NOMO-1 treated with DMSO at 0.1 percent for 48 hours (cell line): ENCODE measurements around the gene SMARCA2.
"Not testable (repeated sequence)": the region's sequence is repeated elsewhere in the genome, so short reads cannot be mapped to it uniquely, and the experiment has no call there.

Experiments used
- DNase-seq: peaks from one replicate; lab custom pipeline; 2025; ENCODE audit not compliant: unreplicated experiment; lab: John Stamatoyannopoulos, UW

SMARCA2 gene

GRCh38 chr9:2134391-2134790 is 119.2 kb downstream of the SMARCA2 start:
- DNase-seq: no peak

- no peak for DNase-seq
Observed at GRCh38 chr9:2138646-2139045, 123.5 kb downstream of the SMARCA2 start.

- no peak for DNase-seq
Observed at GRCh38 chr9:2140600-2141223, 125.6 kb downstream of the SMARCA2 start.

- no peak for DNase-seq
Observed at GRCh38 chr9:2142212-2142611, 127.1 kb downstream of the SMARCA2 start.

- no peak for DNase-seq
Observed at GRCh38 chr9:2144619-2145018, 129.5 kb downstream of the SMARCA2 start.

GRCh38 chr9:2145746-2146145 is 130.6 kb downstream of the SMARCA2 start:
- DNase-seq: no peak

GRCh38 chr9:2146700-2147099 is 131.6 kb downstream of the SMARCA2 start:
- not testable (repeated sequence) for DNase-seq

GRCh38 chr9:2150338-2150737 is 135.2 kb downstream of the SMARCA2 start:
- no peak for DNase-seq

GRCh38 chr9:2151171-2151570 is 136.0 kb downstream of the SMARCA2 start:
- DNase-seq: no peak

- DNase-seq: no peak
Observed at GRCh38 chr9:2152966-2153629, 138.0 kb downstream of the SMARCA2 start.

GRCh38 chr9:2153630-2154217 is 138.6 kb downstream of the SMARCA2 start:
- DNase-seq: no peak

- DNase-seq: no peak
Observed at GRCh38 chr9:2154731-2155130, 139.6 kb downstream of the SMARCA2 start.

GRCh38 chr9:2155966-2156365 is 140.8 kb downstream of the SMARCA2 start:
- DNase-seq: no peak

GRCh38 chr9:2157277-2158110 is 142.3 kb downstream of the SMARCA2 start:
- DNase-seq: no peak

GRCh38 chr9:2158111-2158610 is 143.0 kb downstream of the SMARCA2 start:
- DNase-seq: peak; percentile 84

GRCh38 chr9:2158766-2159430 is 143.8 kb downstream of the SMARCA2 start:
- no peak for DNase-seq

GRCh38 chr9:2159521-2160454 is 144.6 kb downstream of the SMARCA2 start:
- DNase-seq: no peak

- DNase-seq: no peak
Observed at GRCh38 chr9:2161661-2162060, 146.5 kb downstream of the SMARCA2 start.

- DNase-seq: no peak
Observed at GRCh38 chr9:2163231-2163885, 148.2 kb downstream of the SMARCA2 start.
